ENCODE results near the gene ZBTB24.
A peak's percentile ranks its signal among the peaks of the same experiment; 100 is the strongest.

Gene ZBTB24

GRCh38 chr6:109440331-109441068, 42.5 kb downstream of the ZBTB24 start, which contains the start of the genes PPIL6 and SMPD2:
Gene PPIL6, minus strand, starts transcription at chr6:109440628. Its CDS starts 38 bp downstream, at chr6:109440590.
Gene SMPD2, plus strand, starts transcription at chr6:109440724. Its CDS starts 398 bp downstream, at chr6:109441122.
- Histone ChIP-seq H3K4me3 (ENCODE audit: low read depth, low read length) (peak within 1 kb of the TSS; percentile 97), H3K4me2 (ENCODE audit: low read length) (peak within 1 kb of the TSS; percentile 96), H3K36me3 (ENCODE audit: control insufficient read depth, insufficient read depth, low read length) (no peaks in the 10 kb centered on the region), H3K27ac (peak within 1 kb of the TSS; percentile 89), H3K4me1 (peaks cover 15% of the 10 kb centered on the region), H2AFZ (peak within 1 kb of the TSS; percentile 95), H3K27me3 (ENCODE audit: control insufficient read depth, insufficient read depth, low read length) (no peaks in the 10 kb centered on the region), H3K9me3 (ENCODE audit: control insufficient read depth, low read length) (no peaks in the 10 kb centered on the region), H3K79me2 (no peaks in the 10 kb centered on the region), H3K9ac (peak within 1 kb of the TSS; percentile 58)
- TF ChIP-seq CTCF (IDR thresholded peaks at IDR 0.05) = peak; percentile 55

- H3K36me3 ChIP-seq (ENCODE audit: control insufficient read depth, insufficient read depth, low read length) = no peaks in the 10 kb centered on the region
- H3K9me3 ChIP-seq (ENCODE audit: control insufficient read depth, low read length) = no peaks in the 10 kb centered on the region
- H3K4me2 ChIP-seq (ENCODE audit: low read length) = no peak overlapping the region
- no peak overlapping the region for H2AFZ ChIP-seq
- no peaks in the 10 kb centered on the region for H3K4me1 ChIP-seq
- TF ChIP-seq CTCF (IDR thresholded peaks at IDR 0.05) = no peak
- no peaks in the 10 kb centered on the region for H3K79me2 ChIP-seq
- H3K27me3 ChIP-seq (ENCODE audit: control insufficient read depth, insufficient read depth, low read length) = no peaks in the 10 kb centered on the region
- H3K27ac ChIP-seq = no peak overlapping the region
- no peak overlapping the region for H3K9ac ChIP-seq
- no peak overlapping the region for H3K4me3 ChIP-seq (ENCODE audit: low read depth, low read length)
These were observed 47.0 kb downstream of the ZBTB24 start for GRCh38 chr6:109436041-109436440.

- Histone ChIP-seq H3K9me3 (ENCODE audit: control insufficient read depth, low read length) (no peaks in the 10 kb centered on the region), H3K36me3 (ENCODE audit: control insufficient read depth, insufficient read depth, low read length) (no peaks in the 10 kb centered on the region), H3K4me1 (no peaks in the 10 kb centered on the region), H3K79me2 (no peaks in the 10 kb centered on the region), H3K4me2 (ENCODE audit: low read length) (no peak overlapping the region), H3K27ac (no peak overlapping the region), H3K4me3 (ENCODE audit: low read depth, low read length) (no peak overlapping the region), H3K27me3 (ENCODE audit: control insufficient read depth, insufficient read depth, low read length) (no peaks in the 10 kb centered on the region), H2AFZ (no peak overlapping the region), H3K9ac (no peak overlapping the region)
- no peak for TF ChIP-seq CTCF (IDR thresholded peaks at IDR 0.05)
These were observed 48.6 kb downstream of the ZBTB24 start for GRCh38 chr6:109434456-109434855.

- TF ChIP-seq CTCF (IDR thresholded peaks at IDR 0.05) = no peak
- Histone ChIP-seq H3K79me2 (no peaks in the 10 kb centered on the region), H3K4me1 (no peaks in the 10 kb centered on the region), H3K9ac (no peak overlapping the region), H3K27me3 (ENCODE audit: control insufficient read depth, insufficient read depth, low read length) (no peaks in the 10 kb centered on the region), H3K4me2 (ENCODE audit: low read length) (no peak overlapping the region), H2AFZ (no peak overlapping the region), H3K4me3 (ENCODE audit: low read depth, low read length) (no peak overlapping the region), H3K9me3 (ENCODE audit: control insufficient read depth, low read length) (no peaks in the 10 kb centered on the region), H3K27ac (no peak overlapping the region), H3K36me3 (ENCODE audit: control insufficient read depth, insufficient read depth, low read length) (no peaks in the 10 kb centered on the region)
These were observed 53.5 kb downstream of the ZBTB24 start for GRCh38 chr6:109429496-109429895.
